ENCODE measurements around the gene PSMD5.

The PSMD5 gene

DNA sequence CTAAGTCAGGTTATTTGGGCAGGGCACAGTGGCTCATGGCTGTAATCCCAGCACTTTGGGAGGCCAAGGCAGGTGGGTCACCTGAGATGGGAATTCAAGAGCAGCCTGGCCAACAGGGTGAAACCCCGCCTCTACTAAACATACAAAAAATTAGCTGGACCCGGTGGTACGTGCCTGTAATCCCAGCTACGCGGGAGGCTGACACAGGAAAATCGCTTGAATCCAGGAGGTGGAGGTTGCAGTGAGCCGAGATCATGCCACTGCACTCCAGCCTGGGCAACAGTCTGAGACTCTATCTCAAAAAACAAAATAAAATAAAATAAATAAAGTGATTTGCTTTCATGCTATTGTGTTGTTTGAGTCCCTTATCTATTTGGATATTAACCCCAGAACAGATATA is 41.3 kb downstream of the PSMD5 start:
- no peak for DNase-seq

DNA sequence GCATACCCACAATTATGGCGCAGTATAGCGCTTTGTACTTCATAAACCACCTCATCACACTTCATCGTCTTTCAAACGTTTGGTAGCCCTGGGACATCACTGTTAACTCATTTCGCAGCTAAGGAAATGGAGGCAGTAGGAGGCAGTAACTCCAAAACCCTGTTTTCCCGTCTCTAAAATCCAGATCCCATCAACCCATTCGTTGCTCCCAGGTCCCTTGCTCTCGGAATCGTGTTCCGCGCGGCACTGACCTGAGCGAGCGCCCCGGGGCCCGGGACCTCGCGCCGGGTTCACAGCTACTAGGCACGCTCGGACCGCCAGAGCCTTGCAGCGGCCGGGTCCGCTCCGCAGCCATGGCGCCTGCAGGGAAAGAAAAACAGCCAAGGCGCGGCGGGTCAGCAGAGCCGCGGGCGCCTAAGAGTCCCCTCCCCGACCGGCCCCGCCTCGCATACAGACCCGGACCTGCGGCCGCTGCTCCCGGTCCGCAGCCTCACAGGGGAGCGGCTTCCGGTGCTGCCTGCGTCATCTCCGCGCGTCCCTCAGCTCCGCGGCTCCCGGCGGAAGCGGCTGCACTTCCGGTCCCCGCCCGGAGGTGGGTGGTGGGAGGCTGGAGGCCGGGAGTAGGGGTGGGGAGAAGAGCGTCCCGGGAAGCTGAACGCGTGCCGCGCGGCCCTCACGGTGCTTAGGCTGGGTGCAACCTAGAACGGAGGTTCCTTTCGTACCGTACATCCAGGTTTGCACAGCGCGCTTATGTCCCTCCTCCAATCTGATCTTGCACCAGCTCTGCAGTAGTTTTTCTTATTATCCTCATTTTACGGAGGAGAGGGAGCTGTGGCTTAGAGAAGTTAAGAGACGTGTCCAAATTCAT is 49.6 kb downstream of the PSMD5 start, which contains the start of gene FBXW2:
Gene FBXW2 (minus strand): TSS at position 519 of the 868 bp plus-strand sequence. CDS start 5,158 bp downstream, outside the sequence.
- peak; percentile 84 to 86 for DNase-seq

DNA sequence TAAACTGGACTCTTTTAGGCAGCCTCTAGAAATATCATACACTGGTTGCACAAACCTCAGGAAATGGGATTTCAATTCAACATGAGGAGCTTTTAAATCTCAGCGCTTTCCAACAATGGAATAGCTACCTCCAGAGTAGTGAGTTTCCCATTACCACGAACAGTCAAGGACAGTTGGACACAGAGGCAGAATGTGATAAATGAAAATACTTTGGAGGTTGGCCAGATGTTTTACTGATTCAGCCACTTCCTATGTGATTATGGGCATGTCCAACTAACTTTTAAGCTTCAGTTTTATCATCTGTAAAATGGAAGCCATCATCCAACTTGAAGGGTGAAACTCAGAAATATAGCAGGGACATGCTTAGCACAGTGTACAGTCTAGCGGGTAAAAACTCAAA is 51.6 kb downstream of the PSMD5 start:
- no peak for DNase-seq

DNA sequence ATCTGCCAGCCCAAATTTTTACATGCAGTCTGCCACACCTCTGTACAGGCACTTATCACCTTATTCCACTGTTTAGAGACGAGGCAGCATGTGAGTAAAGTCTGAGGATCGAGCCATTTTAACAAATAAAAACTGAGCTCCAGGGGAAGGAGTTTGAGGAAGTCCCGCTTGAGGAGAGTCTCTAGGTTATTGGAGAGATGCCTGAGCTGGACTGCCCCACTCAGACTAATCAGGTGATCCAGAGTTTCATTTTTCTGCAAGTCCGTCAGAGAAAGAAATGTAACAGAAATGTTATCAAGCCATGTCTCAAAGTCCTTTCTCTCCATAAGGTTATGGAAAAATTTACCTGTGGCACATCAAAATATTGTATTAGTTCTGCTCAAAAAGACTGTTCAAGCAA is 54.8 kb downstream of the PSMD5 start:
- no peak for DNase-seq

DNA sequence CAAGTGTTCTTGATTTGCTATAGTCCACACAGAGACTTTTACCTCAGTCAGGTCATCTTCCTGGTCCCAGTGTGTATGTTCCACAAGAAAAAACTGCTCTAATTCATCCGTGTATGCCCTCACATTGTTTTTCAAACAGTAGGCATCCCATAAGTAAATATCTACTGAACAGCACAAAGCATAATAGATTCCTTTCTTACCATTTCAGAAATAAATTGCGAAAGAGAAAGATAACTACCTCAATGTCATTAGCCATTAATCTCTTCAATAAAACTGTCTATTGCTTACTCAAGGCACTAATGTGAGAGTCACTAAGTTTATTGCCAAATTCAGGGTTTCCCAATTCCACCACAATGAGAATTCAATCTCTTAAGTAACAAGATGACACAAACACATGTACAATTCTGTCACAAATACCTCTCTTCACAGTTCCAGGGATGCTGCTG is 59.1 kb downstream of the PSMD5 start:
- DNase-seq: peak in 1 of 2 experiments; percentile 16

DNA sequence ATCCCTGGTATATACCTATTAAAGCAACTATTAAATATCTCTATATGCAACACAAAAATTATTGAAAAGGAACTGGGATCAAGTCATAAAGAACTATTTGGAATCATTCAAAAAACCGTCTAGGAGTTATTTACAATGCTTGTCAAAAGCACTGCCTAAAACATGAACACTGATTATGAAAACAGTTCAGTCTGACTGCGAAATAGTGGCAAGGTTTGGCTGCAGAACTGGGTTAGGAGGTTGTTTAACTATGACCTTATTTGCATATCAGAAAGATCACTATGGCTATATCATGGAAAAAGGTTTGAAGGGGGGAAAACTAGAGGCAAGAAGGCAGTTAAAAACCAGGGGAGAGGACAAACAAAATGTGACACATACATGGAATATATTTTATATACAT is 61.5 kb downstream of the PSMD5 start:
- no peak for DNase-seq

DNA sequence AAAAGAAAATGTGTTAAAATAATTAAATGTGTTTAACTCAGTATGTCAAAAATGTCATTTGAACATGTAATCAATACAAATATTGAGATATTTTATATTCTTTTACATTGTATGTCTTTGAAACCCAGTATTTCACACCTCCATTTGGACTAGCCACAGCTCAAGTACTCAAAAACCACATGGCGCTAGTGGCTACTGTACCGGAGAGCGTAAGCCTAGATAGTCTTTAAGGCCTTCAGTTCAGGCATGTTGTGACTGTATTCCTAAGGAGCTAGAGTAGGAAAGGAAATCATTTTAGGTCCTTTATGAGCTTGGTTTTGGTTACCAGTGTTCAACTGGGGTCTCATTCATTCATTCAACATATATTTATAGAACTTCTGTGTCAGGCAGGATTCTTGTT is 62.4 kb downstream of the PSMD5 start:
- no peak for DNase-seq

DNA sequence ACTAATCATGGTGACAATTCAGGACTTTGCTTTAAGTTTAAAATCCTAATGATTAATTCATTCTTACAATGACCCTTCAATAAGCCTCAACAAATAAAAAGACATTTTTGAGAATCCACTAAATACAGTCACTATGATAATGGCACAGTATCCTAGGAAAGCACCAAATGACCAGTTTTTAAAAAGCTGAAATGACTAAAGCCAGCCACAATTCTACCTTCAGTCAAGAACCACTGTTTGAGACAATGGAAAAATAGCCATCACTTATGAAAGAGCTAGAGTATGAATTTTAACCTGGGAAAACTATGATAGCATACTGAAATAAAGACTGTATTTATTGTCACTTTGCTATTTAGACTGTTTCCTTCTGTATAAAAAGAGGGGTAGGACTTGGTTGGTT is 63.5 kb downstream of the PSMD5 start:
- DNase-seq: no peak

DNA sequence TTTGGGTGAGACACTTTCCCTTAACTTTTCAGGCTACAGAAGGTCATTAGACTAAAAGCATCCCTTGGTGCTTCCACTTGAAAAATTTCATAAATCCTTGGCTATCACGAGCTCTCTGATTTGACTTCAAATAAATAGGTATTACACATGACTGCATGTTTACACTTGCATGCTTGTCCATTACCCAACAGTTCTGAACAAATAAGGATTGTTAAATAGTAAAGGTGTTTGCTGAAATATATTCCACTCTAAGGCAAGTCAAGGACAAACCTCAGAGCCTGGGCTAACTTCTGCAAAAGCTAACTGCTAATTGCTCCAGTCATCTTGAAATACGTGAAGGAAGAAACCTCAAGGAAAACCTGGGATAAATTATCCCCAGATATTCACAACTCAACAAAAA is 64.0 kb downstream of the PSMD5 start:
- DNase-seq: no peak

DNA sequence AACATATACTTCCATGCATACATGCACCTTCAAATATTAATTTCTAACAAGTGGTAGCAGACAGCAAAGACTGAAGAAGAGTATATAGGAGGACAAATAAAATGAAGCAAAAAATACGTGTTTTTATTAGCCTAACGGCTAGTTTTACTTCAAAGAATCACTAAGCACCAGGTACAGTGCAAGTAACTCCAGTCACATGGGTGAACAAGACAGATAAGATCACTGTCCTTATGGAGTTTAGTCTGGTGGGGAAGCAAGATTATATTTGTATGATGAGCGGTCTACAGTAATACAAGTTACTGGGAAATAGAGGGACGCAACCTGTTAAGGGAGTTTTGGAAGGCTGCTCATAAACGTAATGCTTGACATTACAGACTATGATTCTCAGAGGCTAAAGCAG is 65.5 kb downstream of the PSMD5 start:
- DNase-seq: no peak

DNA sequence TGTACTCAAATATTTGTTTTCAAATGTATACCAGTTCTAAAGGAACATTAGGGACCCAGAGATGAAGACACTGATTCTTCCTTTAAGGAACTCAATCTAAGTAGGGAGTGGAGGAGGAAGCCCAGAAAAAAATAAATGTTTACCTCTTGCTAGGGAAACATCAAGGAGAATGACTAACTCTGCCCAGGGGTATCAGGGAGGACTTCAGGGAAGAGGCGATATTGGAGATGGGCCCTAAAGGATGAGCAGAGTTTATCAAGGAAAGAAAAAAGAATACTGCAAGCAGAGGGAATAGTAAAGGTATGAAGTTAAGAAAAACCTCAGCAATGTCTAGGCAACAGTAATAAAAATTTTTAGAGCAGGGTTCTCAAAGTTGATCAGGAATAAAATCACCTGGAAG is 65.9 kb downstream of the PSMD5 start:
- DNase-seq: no peak

DNA sequence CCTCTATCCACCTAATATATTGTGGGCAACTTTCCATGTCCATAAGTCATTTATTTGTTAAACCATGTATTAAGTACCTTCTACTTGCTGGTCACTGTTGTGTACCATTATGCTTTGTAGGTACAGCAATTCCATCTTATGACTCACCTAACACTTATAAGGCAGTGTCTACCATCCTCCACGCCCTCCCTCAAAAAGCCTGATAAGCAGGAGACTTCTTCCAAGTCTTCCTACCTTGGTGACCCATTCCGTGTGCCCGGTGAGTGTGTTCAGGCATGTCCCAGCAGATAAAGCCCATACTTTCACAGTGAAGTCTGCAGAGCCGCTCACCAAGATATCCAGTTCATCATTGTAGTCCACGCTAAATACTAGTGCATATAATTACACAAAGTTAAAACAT is 66.9 kb downstream of the PSMD5 start:
- no peak for DNase-seq

DNA sequence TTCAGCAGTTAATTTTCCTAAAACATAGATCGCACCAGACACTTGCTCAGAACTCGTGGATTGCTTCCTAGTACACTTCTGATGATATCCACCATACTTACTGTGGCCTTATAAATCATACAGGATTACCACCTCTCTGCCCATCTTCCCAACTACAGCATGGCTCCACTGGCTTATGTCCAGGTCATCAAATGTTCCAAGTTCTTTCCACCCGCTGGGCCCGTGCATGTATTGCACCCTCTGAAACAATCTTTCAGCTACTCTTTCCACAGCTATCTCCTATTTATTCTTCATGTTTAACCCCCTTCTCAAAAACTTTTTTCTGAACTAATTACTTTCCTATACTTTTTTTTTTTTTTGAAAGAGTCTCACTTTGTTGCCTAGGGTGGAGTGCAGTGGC is 68.0 kb downstream of the PSMD5 start:
- DNase-seq: no peak

DNA sequence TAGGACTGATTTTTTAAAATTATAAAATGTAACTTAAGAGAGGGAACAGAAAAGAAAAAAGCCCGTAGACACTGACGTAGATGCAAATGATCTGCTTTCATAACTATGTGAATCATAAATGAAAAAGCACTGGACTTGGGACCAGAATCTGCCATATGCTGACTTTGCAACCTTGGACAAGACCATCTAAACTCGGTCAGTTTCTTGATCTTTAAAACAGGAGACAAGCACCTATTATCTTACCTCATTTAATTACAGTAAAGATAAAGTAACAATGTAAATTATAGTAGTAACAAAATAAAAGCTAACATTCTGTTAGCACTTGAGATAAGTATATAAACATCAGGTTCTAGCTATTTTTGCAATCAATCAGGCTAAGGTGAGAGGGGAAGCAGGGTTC is 69.5 kb downstream of the PSMD5 start:
- DNase-seq: no peak

DNA sequence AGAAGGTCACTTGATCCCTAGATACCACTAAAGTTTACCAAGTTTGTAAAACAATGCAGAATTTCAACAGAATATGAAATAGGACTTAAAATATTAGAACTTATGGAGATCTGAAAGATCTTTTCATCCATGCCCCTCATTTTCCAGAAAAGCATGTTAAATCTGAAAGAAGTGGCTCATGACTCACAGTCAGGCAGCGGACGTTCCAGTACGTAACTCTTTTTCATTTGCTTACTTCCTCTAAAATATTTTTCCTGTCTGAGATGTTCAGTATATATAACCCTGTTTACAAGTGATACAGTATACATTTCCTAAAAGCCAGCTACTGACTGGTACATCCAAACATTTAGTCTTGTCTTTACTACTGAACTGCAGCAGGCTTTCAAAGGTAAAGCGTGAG is 71.8 kb downstream of the PSMD5 start:
- no peak for DNase-seq

DNA sequence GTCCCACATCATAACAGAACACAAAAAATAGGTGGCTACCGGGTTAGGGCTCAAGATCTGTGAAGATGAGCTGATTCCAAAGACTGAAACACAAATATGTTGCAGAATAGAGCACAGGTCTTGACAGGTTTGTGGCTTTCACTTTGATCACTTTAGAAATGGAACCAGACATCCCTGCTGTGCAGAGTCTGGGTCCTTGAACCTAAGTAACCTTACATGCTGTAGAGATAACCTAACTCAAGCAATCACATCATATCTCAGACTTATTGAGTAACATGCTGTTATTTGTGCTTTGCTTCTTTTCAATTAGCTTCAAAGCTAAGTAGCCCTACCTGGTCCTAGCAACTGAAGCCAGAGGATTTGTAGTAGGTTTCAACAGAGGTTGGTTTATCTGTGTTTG is 73.8 kb downstream of the PSMD5 start:
- DNase-seq: no peak

DNA sequence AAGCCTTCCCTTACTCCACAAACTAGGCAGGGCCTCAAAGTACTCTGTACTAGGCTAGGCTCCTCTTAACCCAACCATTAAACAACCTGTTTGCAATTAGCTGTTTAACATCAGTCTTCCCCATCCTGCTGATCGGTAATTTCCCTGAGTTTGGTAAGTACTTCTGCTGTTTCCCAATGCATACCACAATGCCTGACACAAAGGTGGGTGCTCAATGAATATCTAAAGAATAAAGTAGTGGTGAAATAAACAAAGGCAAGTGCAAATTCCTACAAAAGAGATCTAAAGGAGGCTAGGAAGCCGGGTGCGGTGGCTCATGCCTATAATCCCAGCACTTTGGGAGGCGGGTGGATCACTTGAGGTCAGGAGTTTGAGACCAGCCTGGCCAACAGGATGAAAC is 74.5 kb downstream of the PSMD5 start:
- DNase-seq: no peak

DNA sequence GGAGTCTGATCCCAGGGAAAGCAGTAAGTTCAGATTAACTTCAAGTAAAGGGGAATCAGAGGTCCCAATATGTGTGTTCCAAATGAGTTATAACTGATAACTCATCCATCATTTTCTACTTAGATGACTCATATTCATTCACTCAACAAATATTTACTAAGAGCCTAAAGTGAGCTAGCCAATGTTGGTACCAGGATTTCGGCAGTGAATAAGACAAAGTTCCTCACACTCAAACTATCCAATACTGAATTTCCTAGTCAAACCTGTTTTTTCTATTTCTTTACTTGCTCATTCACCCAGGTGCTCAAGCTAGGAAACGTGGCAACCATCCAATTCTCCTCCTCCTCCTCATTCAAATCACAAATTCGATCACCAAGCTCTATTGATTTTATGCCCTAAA is 75.3 kb downstream of the PSMD5 start:
- DNase-seq: no peak
